HepG2 (cell line): ENCODE data around the gene IL32.

ENCODE experiments used
- PAXIP1 ChIP-seq: sonication (generic); formaldehyde crosslinking; conservative IDR thresholded peaks from 2 replicates; pipeline ENCODE4 v1.4.0; 2020; ENCODE audit warnings: mild to moderate bottlenecking, missing genetic modification reagents, moderate library complexity
- YEATS2 ChIP-seq: sonication (generic); formaldehyde crosslinking; IDR thresholded peaks from 2 replicates; pipeline ENCODE4 v1.4.0; 2020; ENCODE audit warnings: missing genetic modification reagents, borderline replicate concordance
- TF ChIP-seq, protein P1 (sequence below): sonication (generic); formaldehyde crosslinking; IDR thresholded peaks from 2 replicates; pipeline ENCODE4 v1.5.1; 2020; ENCODE audit warnings: mild to moderate bottlenecking, moderate library complexity, missing genetic modification reagents

DNA sequence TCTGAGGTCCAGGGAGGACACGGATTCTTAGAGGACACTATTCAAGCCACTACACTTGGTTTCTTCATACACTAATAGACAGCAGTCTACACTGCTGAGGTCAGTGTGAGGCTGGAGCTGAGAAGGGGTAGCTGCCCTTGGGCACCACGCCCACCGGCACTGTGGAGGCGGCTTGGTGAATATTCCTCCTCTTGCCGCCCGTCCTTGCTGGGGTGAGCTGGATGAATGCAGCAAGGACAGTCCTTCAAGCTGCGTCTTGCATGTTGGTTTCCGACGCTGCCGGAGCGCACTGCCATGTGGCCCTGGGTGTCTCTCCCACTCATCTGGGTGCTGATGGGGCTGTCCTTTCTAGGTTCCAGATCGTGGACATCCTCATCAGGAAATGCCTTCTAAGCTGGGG lies 49.6 kb downstream of the IL32 start:
- TF ChIP-seq PAXIP1 (CRISPR knock-in tag) (no peak), YEATS2 (CRISPR knock-in tag) (no peak)
- TF ChIP-seq, protein P1, sequence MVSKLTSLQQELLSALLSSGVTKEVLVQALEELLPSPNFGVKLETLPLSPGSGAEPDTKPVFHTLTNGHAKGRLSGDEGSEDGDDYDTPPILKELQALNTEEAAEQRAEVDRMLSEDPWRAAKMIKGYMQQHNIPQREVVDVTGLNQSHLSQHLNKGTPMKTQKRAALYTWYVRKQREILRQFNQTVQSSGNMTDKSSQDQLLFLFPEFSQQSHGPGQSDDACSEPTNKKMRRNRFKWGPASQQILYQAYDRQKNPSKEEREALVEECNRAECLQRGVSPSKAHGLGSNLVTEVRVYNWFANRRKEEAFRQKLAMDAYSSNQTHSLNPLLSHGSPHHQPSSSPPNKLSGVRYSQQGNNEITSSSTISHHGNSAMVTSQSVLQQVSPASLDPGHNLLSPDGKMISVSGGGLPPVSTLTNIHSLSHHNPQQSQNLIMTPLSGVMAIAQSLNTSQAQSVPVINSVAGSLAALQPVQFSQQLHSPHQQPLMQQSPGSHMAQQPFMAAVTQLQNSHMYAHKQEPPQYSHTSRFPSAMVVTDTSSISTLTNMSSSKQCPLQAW (CRISPR knock-in tag): no peak
